GM18498 (cell line): ENCODE measurements around the gene FBRSL1.
"Not testable (repeated sequence)": the region's sequence is repeated elsewhere in the genome, so short reads cannot be mapped to it uniquely, and the experiment has no call there.

Experiments
- ATAC-seq: cut with Tn5 transposase; IDR thresholded peaks from one replicate; pipeline ENCODE4 v1.9.1; 2021; ENCODE audit warnings: mild to moderate bottlenecking, moderate library complexity; ENCODE audit not compliant: unreplicated experiment

The FBRSL1 gene

GRCh38 chr12:132470397-132470796 lies 19.6 kb upstream of the FBRSL1 start:
- no peak for ATAC-seq

- ATAC-seq: no peak
Measured at GRCh38 chr12:132471011-132471857, 18.7 kb upstream of the FBRSL1 start.

- ATAC-seq: no peak
Measured at GRCh38 chr12:132471858-132472255, 18.1 kb upstream of the FBRSL1 start.

- ATAC-seq: no peak
Measured at GRCh38 chr12:132472386-132472785, 17.6 kb upstream of the FBRSL1 start.

- ATAC-seq: no peak
Measured at GRCh38 chr12:132474237-132474741, 15.7 kb upstream of the FBRSL1 start.

- not testable (repeated sequence) for ATAC-seq
Measured at GRCh38 chr12:132474799-132475303, 15.1 kb upstream of the FBRSL1 start.

- no peak for ATAC-seq
Measured at GRCh38 chr12:132475304-132476037, 14.5 kb upstream of the FBRSL1 start.

- ATAC-seq: no peak
Measured at GRCh38 chr12:132476038-132476414, 13.9 kb upstream of the FBRSL1 start.

- no peak for ATAC-seq
Measured at GRCh38 chr12:132476421-132476820, 13.5 kb upstream of the FBRSL1 start.

GRCh38 chr12:132477017-132477702 lies 12.8 kb upstream of the FBRSL1 start:
- no peak for ATAC-seq

- no peak for ATAC-seq
Measured at GRCh38 chr12:132477703-132478432, 12.1 kb upstream of the FBRSL1 start.

- no peak for ATAC-seq
Measured at GRCh38 chr12:132478433-132478803, 11.5 kb upstream of the FBRSL1 start.

- ATAC-seq: no peak
Measured at GRCh38 chr12:132478845-132479244, 11.1 kb upstream of the FBRSL1 start.

GRCh38 chr12:132479291-132479690 lies 10.7 kb upstream of the FBRSL1 start:
- no peak for ATAC-seq

GRCh38 chr12:132479938-132480622 lies 9.9 kb upstream of the FBRSL1 start:
- ATAC-seq: no peak

- no peak for ATAC-seq
Measured at GRCh38 chr12:132480623-132481132, 9.3 kb upstream of the FBRSL1 start.

- no peak for ATAC-seq
Measured at GRCh38 chr12:132481345-132481744, 8.6 kb upstream of the FBRSL1 start.

- no peak for ATAC-seq
Measured at GRCh38 chr12:132481771-132482745, 7.9 kb upstream of the FBRSL1 start.

GRCh38 chr12:132482771-132483170 lies 7.2 kb upstream of the FBRSL1 start:
- no peak for ATAC-seq
